MM.1S (cell line): ENCODE results near the gene EPN2.

Experiments used
- DNase-seq: peaks from one replicate; pipeline ENCODE4 v3.0.0-alpha.2; 2015
- H2AFZ ChIP-seq: fragments of 300-600 bp; sonication (generic); 2 replicates; pipeline ENCODE4 v1.6.0; 2016; ENCODE audit warnings: antibody characterized with exemption, low read length
- H3F3A ChIP-seq: fragments of 300-600 bp; sonication (generic); 2 replicates; pipeline ENCODE4 v1.6.1; 2016; ENCODE audit warnings: mild to moderate bottlenecking, antibody characterized with exemption, low read length, moderate library complexity, mixed read lengths; ENCODE audit not compliant: insufficient read depth
- H3K27ac ChIP-seq: fragments of 300-600 bp; sonication (generic); 2 replicates; pipeline ENCODE4 v1.5.1; 2016; ENCODE audit warnings: mild to moderate bottlenecking, low read length
- H3K27me3 ChIP-seq: fragments of 300-600 bp; sonication (generic); replicated peaks from 2 replicates; pipeline ENCODE4 v1.6.0; 2016; ENCODE audit warnings: low read length; ENCODE audit not compliant: insufficient read depth
- H3K36me3 ChIP-seq: fragments of 300-600 bp; sonication (generic); replicated peaks from 2 replicates; pipeline ENCODE4 v1.6.1; 2016; ENCODE audit warnings: mild to moderate bottlenecking, low read length, mixed read lengths; ENCODE audit not compliant: insufficient read depth
- H3K4me1 ChIP-seq: fragments of 300-600 bp; sonication (generic); 2 replicates; pipeline ENCODE4 v1.6.1; 2016; ENCODE audit warnings: low read length, mixed read lengths
- H3K4me2 ChIP-seq: fragments of 300-600 bp; sonication (generic); 2 replicates; pipeline ENCODE4 v1.6.0; 2016; ENCODE audit warnings: low read depth, low read length
- H3K4me3 ChIP-seq: fragments of 300-600 bp; sonication (generic); 2 replicates; pipeline ENCODE4 v1.5.1; 2016; ENCODE audit warnings: low read length, mixed read lengths
- H3K79me2 ChIP-seq: fragments of 300-600 bp; sonication (generic); 2 replicates; pipeline ENCODE4 v1.6.1; 2016; ENCODE audit warnings: mixed run types, low read length, mixed read lengths
- H3K9ac ChIP-seq: fragments of 300-600 bp; sonication (generic); 2 replicates; pipeline ENCODE4 v1.6.1; 2016; ENCODE audit warnings: low read length, mixed read lengths
- H3K9me2 ChIP-seq: fragments of 300-600 bp; sonication (generic); replicated peaks from 2 replicates; pipeline ENCODE4 v1.6.1; 2016; ENCODE audit warnings: mild to moderate bottlenecking, low read length, mixed read lengths; ENCODE audit not compliant: insufficient read depth
- H3K9me3 ChIP-seq: fragments of 300-600 bp; sonication (generic); replicated peaks from 2 replicates; pipeline ENCODE4 v1.6.1; 2016; ENCODE audit warnings: mild to moderate bottlenecking, low read length, mixed read lengths; ENCODE audit not compliant: insufficient read depth
- H4K20me1 ChIP-seq: fragments of 300-600 bp; sonication (generic); 2 replicates; pipeline ENCODE4 v1.6.1; 2016; ENCODE audit warnings: mild to moderate bottlenecking, low read length, moderate library complexity, mixed read lengths; ENCODE audit not compliant: insufficient read depth
- EZH2 ChIP-seq: fragments of 300-600 bp; sonication (generic); optimal IDR thresholded peaks from 2 replicates; pipeline ENCODE3; 2017; ENCODE audit warnings: low read depth, mild to moderate bottlenecking, antibody characterized with exemption, low read length, mixed read lengths
- EZH2phosphoT487 ChIP-seq: fragments of 300-600 bp; sonication (generic); IDR thresholded peaks from 2 replicates; pipeline ENCODE4 v1.6.1; 2018; ENCODE audit warnings: antibody characterized with exemption, low read length
- TF ChIP-seq, protein P1 (sequence below): fragments of 300-600 bp; sonication (generic); IDR thresholded peaks from 2 replicates; pipeline ENCODE4 v1.5.1; 2016; ENCODE audit warnings: antibody characterized with exemption, low read length, mixed read lengths

Gene EPN2

DNA sequence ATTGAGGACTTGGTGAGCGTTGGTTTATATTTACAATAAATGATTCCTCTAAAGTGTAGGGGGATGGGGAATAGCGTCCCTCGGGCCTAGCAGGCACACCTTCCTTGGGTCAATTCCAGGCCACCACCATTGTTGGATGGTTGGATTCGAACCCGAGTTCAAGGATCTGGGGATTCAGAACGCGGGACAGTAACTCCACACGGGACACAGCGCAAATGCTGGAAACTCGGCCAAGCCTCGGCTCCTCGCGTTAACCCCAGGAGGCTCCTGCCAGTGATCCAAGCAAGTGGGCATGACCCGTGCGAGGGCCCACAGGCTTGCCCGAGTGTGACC lies 124.7 kb downstream of the EPN2 start:
- Histone ChIP-seq H3K27me3 (no peaks in the 10 kb centered on the region; the same call in 1 of the 2 replicates), H3K79me2 (no peaks in the 10 kb centered on the region), H3F3A (no peaks in the 10 kb centered on the region), H2AFZ (peak overlapping the region; percentile 100), H3K4me2 (peak overlapping the region; percentile 98), H3K36me3 (no peaks in the 10 kb centered on the region), H3K9me3 (no peaks in the 10 kb centered on the region), H3K9me2 (no peaks in the 10 kb centered on the region), H3K4me3 (peak overlapping the region; percentile 97), H3K27ac (no peak overlapping the region), H3K4me1 (peaks cover 8% of the 10 kb centered on the region), H3K9ac (peak overlapping the region; percentile 89), H4K20me1 (no peaks in the 10 kb centered on the region)
- TF ChIP-seq EZH2 = no peak
- TF ChIP-seq EZH2phosphoT487 = no peak
- TF ChIP-seq, protein P1, sequence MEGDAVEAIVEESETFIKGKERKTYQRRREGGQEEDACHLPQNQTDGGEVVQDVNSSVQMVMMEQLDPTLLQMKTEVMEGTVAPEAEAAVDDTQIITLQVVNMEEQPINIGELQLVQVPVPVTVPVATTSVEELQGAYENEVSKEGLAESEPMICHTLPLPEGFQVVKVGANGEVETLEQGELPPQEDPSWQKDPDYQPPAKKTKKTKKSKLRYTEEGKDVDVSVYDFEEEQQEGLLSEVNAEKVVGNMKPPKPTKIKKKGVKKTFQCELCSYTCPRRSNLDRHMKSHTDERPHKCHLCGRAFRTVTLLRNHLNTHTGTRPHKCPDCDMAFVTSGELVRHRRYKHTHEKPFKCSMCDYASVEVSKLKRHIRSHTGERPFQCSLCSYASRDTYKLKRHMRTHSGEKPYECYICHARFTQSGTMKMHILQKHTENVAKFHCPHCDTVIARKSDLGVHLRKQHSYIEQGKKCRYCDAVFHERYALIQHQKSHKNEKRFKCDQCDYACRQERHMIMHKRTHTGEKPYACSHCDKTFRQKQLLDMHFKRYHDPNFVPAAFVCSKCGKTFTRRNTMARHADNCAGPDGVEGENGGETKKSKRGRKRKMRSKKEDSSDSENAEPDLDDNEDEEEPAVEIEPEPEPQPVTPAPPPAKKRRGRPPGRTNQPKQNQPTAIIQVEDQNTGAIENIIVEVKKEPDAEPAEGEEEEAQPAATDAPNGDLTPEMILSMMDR = no peak
- no peak for DNase-seq

DNA sequence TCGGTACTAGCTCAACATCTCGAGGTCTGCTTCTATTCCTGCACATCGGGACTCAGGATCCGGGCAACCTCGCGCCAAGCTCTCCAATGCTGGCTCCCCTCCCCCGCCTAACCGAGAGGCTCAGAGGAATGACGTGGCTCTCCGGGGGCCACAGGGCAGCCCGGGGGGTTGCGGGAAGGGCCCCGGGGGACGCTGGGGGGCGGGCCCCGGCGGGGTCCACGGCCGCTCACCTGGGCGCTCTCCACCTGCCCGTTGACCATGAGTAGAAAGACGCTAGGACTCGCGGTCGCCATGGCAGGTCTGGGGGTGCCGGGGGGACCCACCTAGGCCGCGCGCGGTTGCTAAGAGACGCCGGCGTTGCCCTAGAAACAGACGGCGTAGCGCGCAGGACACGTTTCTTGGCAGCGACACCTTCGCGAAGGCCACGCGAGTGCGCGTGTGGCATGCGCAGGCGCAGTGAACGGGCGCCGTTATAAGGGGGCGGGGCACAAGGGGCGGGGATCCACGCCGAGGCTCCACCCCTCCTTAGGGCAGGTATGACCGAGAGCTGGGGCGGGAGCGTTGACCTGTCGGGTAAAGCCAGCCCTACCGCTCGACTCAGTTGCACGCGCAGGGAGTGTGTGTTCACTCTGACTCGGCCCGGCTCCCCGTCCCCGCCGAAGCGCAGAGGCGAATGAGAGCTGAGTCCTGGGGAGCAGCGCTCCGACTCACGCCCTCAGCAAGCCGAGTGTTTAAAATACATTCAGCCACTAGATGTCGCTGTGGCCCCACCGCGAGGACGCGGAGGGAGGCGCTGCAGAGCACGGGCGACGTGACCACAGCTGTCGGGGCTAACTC lies 125.3 kb downstream of the EPN2 start, which contains the start of gene B9D1:
Gene B9D1 (minus strand): TSS at position 447 of the 837 bp plus-strand sequence. CDS start 154 bp downstream, at position 293.
- Histone ChIP-seq H3K27me3 (no peaks in the 10 kb centered on the region; the same call in 1 of the 2 replicates), H3K4me2 (peak within 1 kb of the TSS; percentile 98), H3K9me2 (no peaks in the 10 kb centered on the region), H3K4me1 (peaks cover 8% of the 10 kb centered on the region), H3K4me3 (peak within 1 kb of the TSS; percentile 97), H3K9ac (peak within 1 kb of the TSS; percentile 89), H3K79me2 (no peaks in the 10 kb centered on the region), H2AFZ (peak within 1 kb of the TSS; percentile 100), H4K20me1 (no peaks in the 10 kb centered on the region), H3K36me3 (no peaks in the 10 kb centered on the region), H3F3A (no peaks in the 10 kb centered on the region), H3K27ac (peak within 1 kb of the TSS; percentile 39; the same call in 1 of the 2 replicates), H3K9me3 (no peaks in the 10 kb centered on the region)
- no peak for TF ChIP-seq EZH2phosphoT487
- TF ChIP-seq, protein P1 = peak; percentile 97
- DNase-seq = peak; percentile 92

DNA sequence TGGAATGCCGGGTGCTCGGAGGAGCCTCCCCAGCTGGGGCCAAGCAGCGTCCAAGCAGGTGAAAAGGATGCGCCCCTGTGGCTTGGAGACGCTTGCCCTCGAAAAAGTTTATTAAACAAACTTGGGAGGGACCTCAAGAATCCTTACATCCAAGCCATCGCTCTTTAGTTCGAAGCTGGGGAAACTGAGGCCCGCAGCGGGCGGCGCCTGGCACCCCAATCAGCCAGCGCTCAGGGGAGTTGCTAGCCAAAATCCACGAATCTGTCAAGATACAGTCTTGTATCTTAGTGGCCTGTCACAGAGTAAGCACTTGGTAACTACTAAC lies 125.9 kb downstream of the EPN2 start:
- no peak for TF ChIP-seq EZH2phosphoT487
- TF ChIP-seq, protein P1 = no peak
- Histone ChIP-seq H3K4me1 (peaks cover 8% of the 10 kb centered on the region), H4K20me1 (no peaks in the 10 kb centered on the region), H2AFZ (peak overlapping the region; percentile 100), H3K27me3 (no peaks in the 10 kb centered on the region; the same call in 1 of the 2 replicates), H3F3A (no peaks in the 10 kb centered on the region), H3K9me3 (no peaks in the 10 kb centered on the region), H3K4me2 (peak overlapping the region; percentile 98), H3K4me3 (peak overlapping the region; percentile 97), H3K36me3 (no peaks in the 10 kb centered on the region), H3K27ac (no peak overlapping the region), H3K79me2 (no peaks in the 10 kb centered on the region), H3K9me2 (no peaks in the 10 kb centered on the region), H3K9ac (peak overlapping the region; percentile 89; the same call in 1 of the 2 replicates)
- no peak for DNase-seq
